Esophagus muscularis mucosa (tissue), 3 donors: ENCODE measurements around the gene CFAP97.

Experiments used
- CTCF ChIP-seq, 3 experiments: fragments of 200-600 bp in 2 of 3; fragments of 450-650 bp in 1 of 3; sonication (generic) in 2 of 3; IDR thresholded peaks; one replicate each; pipeline ENCODE4 v1.5.1; 2017 to 2019; ENCODE audit warnings: antibody characterized with exemption in 3 of 3, mild to moderate bottlenecking in 2 of 3, moderate library complexity in 1 of 3
- POLR2A ChIP-seq: fragments of 450-650 bp; IDR thresholded peaks from one replicate; pipeline ENCODE4 v1.6.1; 2017; ENCODE audit warnings: antibody characterized with exemption, moderate library complexity, mild to moderate bottlenecking, low read depth
- POLR2AphosphoS5 ChIP-seq, 2 donors: sonication (generic); formaldehyde crosslinking; IDR thresholded peaks; one replicate each; pipeline ENCODE4 v1.6.1; 2017; ENCODE audit warnings: antibody characterized with exemption in 2 of 2

- TF ChIP-seq CTCF (IDR thresholded peaks at IDR 0.05) (no peak), POLR2A (no peak), POLR2AphosphoS5 (IDR thresholded peaks at IDR 0.05) (no peak)
Measured at GRCh38 chr4:185207466-185207865, 3.7 kb upstream of the CFAP97 start.
